HG02970 (cell line): Measurements from ENCODE around the gene RMI2.

Experiments
- ATAC-seq: cut with Tn5 transposase; IDR thresholded peaks from one replicate; pipeline ENCODE4 v1.9.1; 2021; ENCODE audit warnings: mild to moderate bottlenecking, moderate library complexity, moderate number of reproducible peaks; ENCODE audit not compliant: unreplicated experiment, low FRiP score

Gene RMI2

DNA sequence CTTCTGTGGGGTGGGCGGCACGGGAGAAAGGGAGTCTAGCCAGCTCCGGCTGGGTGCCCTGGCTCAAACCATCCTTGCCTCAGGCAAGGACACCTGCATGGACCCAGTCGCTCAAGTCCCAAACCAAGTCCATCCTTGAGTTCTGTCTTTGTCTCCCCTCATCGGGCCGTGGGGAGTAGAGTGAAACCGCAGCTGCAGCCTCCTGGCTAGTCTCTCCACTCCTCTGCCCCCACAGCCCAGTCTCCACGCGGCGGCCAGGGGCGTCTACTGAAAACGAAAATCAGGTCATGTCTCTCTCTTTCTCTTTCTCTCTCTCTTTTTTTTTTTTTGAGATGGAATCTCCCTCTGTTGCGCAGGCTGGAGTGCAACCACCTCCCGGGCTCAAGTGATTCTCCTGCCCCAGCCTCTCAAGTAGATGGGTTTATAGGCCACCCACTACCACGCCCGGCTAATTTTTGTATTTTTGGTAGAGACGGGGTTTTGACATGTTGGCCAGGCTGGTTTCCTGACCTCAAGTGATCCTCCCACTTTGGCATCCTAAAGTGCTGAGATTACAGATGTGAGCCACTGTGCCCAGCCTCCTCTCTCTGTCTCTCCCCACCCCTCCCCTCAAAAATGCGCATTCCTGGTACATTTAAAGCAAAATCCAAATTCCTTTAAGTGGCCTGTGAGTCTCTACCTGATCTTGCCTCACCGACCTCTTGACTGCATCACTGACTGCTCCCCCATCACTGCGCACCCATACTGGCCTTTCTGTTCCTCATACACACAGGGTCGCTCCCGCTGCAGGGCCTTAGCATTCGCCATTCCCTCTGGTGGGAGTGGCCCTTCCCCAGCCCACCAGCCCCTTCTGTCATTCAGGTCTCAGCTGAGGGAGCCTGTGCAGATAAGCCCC, 17.7 kb upstream of the RMI2 start:
- ATAC-seq: no peak

DNA sequence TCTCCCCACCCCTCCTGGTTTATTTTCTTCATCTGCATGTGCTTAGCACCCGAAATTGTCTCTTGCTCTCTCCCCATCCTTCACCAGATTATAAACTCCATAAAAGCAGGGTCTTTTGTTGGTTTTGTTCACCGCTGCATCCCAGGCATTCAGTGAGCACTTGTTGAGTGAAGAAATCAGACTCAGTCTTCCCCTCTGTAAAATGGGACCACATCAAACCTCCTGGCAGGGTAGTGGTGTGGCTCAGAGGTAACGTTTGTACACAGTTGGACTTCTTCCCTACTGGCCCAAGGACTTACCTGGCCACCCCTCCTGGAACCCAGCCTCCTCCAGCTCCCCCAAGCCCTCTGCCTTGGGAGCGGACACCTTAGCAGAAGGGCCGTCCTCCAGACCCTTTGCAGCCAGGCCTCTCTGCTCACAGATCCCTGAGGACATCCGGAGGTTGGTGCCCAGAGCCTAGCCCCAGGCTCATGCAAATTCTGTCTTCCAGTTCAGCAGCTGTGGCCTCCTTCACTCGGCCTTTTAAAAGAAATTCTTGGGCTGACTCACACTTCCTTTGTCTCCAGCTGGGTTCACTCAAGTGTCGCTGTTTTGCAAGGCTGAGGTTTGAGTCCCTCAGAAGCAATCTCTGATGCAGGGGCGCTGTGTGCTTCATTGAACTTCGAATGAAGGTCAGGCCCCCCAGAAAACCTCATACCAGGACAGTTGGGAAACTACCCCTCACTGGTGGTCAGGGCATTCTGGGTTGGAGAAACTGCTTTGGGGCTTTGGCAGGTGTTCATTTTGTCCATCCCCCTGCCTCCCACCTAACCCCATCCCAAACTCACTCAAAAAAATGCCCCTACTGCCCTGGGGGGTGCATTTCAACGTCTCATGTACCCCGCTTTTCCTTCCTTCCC, 16.8 kb upstream of the RMI2 start:
- ATAC-seq: peak; percentile 61

DNA sequence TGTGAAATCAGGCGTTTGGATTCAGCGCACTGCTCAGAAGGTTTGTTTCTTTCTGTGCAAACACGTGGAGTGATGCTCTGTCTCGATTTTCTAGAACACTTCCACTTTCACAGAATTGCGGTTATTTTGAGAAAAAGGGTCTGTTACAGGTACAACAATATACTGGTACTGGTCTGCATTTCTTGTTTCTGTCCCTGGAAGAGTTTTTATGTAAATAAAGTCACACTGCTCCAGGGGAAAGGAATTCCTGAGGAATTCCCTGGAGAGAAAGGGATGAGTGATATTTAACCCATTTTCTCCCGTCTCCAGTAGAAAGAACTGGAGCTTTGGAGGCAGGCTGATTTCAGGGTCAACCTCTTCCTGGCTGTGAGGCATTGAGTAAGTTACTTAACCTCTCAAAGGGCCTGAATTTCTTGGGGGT, 16.2 kb upstream of the RMI2 start:
- ATAC-seq: no peak

DNA sequence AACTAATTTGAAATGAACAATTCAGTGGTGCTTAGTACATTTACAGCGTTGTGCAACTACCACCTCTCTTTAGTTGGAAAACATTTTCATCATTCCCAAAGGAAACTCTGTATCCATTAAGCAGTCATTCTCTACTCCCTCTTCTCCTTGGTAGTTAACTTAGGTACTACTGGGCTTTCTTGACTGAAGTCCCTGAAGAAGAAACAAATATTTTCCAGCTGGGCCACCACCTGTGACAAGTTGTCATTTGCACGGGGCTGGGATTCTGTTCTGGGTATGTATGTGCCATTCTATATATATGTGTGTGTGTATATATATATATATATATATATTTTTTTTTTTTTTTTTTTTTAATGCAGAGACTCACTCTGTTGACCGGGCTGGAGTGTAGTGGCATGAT, 15.4 kb upstream of the RMI2 start:
- no peak for ATAC-seq

DNA sequence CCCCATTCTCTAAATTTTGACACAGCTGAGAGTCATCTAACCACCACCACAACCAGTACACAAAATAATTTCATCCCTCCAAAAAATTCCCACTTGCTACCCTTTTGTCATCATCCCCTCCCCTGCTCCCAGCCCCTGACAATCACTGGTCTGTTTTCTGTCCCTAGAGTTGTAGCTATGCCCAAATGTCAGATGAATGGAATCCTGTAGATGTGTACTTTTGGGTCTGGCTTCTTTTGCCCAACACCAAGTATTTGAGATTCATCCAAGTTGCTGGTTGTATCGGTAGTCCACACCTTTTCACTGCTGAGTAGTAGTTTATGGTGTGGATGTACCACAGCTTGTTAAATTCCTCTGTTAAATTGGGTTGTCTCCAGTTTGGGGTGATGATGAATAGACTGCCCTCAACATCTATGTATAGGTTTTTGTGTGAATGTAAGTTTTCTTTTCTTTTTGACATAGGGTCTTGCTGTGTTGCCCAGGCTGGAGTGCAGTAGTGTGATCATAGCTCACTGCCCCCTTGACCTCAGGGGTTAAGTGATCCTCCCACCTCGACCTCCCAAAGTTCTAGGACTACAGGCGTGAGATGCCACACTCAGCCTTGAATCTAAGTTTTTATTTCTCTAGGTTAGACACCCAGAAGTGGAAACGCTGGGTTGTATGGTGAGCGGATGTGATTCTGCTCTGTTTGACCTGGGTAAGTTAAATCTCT, 14.6 kb upstream of the RMI2 start:
- no peak for ATAC-seq

GRCh38 chr16:11331967-11332366, 13.3 kb upstream of the RMI2 start:
- no peak for ATAC-seq

DNA sequence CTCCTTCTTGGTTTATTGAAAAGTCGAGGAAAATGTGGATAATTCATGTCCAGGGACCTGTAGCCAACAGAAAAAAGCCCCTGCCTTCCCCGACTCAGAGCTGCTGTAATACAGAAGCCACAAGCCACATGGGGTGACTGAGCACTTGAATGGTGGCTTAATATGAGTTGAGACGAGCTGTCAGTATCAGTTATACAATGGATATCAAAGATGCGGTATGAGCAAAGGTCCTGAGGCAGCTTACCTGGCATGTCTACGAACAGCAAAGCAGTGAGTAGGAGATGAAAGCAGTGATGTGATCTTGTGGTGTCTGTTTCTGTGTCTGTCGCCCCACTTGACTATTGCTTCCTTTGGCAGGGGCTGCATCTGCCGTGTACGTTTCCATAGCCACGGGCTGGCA, 12.2 kb upstream of the RMI2 start:
- ATAC-seq: no peak

DNA sequence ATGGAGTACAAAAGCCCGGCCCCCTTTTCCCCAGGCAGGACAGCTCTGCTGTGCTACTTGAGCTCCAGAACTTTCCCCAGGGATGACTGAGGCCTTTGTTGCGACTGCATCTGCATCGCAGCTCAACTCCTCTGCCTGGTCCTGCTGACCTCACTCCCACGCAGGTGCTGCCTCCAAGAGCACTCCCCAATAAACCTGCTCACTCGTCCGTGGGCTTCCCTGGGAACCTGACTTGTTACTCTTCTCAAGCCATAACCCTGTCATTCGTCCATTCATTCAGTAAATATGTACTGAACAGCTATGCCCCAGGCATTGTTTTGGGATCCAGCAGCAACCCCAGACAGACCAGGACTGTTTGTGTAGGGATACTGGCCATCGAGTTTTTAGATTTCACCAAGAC, 11.6 kb upstream of the RMI2 start:
- ATAC-seq: no peak

GRCh38 chr16:11334831-11335404, 10.3 kb upstream of the RMI2 start:
- no peak for ATAC-seq

DNA sequence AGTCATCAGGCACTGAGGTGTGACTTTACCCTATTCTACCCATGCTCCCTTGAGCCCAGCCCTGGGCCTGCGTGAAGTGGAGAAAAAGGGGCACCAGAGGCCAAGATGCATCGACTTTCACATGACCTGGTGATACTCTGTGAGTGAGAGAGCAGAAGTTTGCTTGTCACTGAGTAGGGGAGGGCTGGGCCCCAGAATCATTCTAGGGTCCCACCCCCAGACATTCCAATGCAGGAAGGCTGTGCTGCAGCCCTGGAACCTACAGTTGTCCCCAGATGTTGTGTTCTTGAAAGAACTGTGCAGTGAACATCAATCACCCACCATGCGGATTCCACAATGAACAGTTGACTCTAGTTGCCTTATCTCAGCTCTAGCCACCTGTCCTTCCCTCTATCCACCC, 6.2 kb upstream of the RMI2 start:
- no peak for ATAC-seq

DNA sequence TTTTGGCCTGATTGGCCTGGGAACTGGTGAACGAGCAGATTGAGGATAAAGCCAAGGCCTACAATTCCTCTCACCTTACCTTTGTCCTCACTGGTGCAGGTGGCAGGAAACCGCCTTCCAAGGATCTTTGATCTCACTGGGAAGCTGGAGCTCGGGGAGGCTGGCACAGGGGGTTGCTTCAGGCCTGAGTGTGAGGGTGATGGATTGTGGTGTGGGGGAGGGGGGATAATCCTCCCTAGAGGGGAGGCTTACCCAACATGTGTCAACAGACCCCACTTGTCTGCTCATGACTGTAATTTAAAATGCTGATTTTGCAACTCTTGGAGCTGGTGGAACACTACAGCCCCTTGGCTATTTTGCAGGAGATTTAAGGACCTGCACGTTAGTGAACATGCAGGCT, 4.5 kb upstream of the RMI2 start:
- ATAC-seq: no peak

GRCh38 chr16:11341371-11341770, 3.9 kb upstream of the RMI2 start:
- no peak for ATAC-seq

GRCh38 chr16:11342021-11342855, 3.0 kb upstream of the RMI2 start:
- ATAC-seq: no peak

DNA sequence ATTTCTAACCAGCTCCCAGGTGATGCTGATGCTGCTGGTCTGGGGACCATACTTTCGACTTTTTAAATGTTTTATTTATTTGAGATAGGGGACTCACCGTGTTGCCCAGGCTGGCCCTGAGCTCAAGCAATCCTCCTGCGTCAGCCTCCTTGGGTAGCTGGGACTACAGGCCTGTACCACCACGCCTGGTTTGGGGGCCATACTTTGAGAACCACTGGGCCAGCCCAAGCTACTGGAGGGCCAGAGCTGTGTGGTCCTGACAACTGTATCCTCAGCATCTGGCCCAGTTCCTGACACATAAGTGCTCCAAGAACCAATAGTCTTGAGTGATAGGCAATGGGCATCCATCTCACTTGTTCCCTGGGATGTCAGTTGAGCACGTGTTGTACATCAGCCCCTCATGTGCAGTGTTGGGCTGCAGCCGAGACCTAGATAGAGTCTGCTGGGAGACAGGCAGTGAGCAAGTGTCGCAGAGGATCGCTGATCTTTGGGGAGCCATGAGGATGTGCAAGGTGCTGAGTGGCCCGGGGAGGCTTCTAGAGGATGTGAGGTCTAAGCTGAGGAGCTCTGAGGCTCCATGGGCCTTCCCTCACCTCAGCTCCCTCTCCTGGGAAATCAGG, 1.6 kb downstream of the RMI2 start:
- no peak for ATAC-seq

DNA sequence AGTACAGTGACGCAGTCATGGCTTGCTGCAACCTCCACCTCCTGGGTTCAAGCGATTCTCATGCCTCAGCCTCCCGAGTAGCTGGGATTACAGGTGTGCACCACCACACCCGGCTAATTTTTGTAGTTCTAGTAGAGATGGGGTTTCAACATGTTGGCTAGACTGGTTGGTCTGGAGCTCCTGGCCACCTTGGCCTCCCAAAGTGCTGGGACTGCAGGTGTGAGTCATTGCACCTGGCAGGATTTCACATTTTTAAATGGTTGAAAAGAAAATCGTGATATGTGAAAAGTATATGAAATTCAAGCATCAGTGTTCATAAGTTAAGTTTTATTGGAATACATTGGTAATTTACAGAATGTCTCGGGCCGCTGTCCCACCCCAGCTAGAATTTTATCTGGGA, 2.6 kb downstream of the RMI2 start:
- ATAC-seq: no peak

- no peak for ATAC-seq
Observed at GRCh38 chr16:11348737-11349598, 3.7 kb downstream of the RMI2 start.

DNA sequence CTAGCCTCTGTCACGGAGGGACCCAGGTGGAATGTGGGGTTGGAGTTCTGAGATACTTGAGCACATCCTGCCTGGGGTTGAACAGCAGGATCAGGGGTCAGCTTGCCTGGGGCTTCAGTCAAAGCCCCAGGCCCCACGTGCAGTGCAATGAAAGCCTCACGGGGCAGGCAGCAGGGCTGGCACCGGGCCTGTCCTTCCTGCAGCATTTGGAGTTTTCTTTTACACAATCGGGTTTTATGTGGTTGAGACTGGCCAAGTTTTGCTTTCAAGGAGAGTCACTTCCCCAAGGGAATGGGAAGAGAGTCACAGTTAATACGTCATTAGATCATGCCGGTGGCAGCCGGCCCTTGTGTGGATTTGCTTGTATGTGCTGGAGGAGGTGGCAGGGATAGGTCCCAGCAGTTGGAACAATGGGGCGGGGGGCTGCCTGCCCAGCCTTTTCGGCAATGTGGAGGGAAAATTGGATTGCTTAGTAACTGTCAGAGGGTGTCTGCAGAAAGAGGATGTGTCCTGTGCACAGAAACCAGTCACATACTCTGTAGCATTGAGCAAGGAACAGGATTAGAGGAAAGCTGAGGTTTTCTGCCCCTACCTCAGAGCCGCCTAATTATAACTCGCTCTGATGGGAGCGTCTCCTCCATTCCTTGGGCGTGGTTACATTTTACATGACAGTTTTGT, 4.5 kb downstream of the RMI2 start:
- ATAC-seq: no peak

- no peak for ATAC-seq
Observed at GRCh38 chr16:11350519-11350918, 5.3 kb downstream of the RMI2 start.
